Measurements from ENCODE around the gene ASIC1. TPM values are rescaled to one million over a fixed set of nuclear protein-coding genes. Genes with fewer than 3 reads are reported as not detected.
A peak's percentile ranks its signal among the peaks of the same experiment; 100 is the strongest.

Gene ASIC1
- total RNA-seq, 1 donor: 0.72 TPM

DNA sequence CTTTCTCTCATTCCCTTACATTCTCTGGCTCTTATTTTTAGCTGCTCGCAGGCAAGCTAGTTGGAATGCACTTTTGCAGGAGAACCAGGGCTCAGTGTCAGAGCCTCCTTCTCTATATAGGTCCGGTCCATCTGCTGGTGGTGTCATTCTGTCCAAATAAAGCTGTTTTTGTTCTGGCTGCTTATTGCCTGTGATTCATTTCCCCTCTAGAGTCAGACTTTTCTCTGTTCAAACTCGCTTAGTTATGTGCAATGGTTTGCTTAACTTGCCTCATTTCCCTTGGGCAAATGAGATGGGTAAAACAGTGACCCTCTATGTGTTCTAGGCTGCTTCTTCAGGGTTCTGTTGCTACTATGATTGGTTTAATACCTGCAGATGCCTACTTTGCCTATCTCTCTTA lies 30.6 kb downstream of the ASIC1 start:
- H3K4me3 ChIP-seq (ENCODE audit: insufficient read depth, low read length): no peak overlapping the region
- H3K27me3 ChIP-seq (ENCODE audit: insufficient read depth, low read length): no peaks in the 10 kb centered on the region
- peaks cover 26% of the 10 kb centered on the region for H3K4me1 ChIP-seq (ENCODE audit: insufficient read depth, low read length)
- H3K36me3 ChIP-seq (ENCODE audit: insufficient read depth, low read length): peaks cover 53% of the 10 kb centered on the region
- peak overlapping the region; percentile 47 for H3K4me2 ChIP-seq (ENCODE audit: insufficient read depth, low read length)
- TF ChIP-seq, protein P1, sequence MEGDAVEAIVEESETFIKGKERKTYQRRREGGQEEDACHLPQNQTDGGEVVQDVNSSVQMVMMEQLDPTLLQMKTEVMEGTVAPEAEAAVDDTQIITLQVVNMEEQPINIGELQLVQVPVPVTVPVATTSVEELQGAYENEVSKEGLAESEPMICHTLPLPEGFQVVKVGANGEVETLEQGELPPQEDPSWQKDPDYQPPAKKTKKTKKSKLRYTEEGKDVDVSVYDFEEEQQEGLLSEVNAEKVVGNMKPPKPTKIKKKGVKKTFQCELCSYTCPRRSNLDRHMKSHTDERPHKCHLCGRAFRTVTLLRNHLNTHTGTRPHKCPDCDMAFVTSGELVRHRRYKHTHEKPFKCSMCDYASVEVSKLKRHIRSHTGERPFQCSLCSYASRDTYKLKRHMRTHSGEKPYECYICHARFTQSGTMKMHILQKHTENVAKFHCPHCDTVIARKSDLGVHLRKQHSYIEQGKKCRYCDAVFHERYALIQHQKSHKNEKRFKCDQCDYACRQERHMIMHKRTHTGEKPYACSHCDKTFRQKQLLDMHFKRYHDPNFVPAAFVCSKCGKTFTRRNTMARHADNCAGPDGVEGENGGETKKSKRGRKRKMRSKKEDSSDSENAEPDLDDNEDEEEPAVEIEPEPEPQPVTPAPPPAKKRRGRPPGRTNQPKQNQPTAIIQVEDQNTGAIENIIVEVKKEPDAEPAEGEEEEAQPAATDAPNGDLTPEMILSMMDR (IDR thresholded peaks at IDR 0.05; ENCODE audit: extremely low read depth, low read depth, low read length): no peak
- peaks cover 13% of the 10 kb centered on the region for H4K20me1 ChIP-seq (ENCODE audit: insufficient read depth, low read length)
- peak overlapping the region; percentile 36 for H3K27ac ChIP-seq (ENCODE audit: low read depth, low read length)
- H3K9me3 ChIP-seq (ENCODE audit: low read depth, low read length): no peaks in the 10 kb centered on the region
- peak; percentile 95 for DNase-seq (ENCODE audit: insufficient read length, low spot score, missing footprints)
- H3K79me2 ChIP-seq (ENCODE audit: insufficient read depth, low read length): peaks cover 20% of the 10 kb centered on the region
- H2AFZ ChIP-seq (ENCODE audit: low read length): no peak overlapping the region

DNA sequence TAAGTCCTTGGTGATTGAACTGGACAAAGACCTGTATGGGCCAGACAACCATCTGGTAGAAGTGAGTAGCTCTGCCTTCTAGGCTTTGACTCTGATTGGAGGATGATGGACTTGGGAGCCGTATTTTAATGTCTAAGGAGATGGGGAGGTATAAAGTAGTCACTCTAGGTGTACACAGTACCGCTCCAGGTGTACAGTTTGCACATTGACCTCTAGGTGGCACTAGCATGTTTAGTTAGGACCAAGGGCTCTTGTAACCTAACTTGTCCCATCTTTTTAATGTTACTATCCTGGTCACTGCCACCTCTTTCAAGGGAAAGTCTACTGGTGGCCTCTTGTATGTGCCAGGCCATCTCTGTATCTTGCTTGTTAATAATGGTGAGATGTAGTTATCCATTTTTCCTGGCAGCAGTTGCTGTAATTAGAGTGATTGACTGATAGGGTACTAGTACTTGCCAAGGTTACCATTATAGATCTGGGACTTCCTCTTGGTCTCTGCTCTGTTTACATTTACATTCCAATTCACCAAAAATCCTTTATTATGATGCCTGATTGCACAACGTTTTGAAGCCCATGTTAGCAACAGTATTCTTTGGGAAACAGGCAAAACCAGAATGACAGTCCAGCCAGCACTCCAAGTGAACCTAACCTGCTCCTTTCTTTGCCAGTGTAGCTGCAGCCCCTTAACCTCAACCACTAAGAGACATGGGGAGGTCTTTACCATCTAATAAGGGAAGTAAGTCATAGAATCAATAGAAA lies 31.4 kb downstream of the ASIC1 start:
- Histone ChIP-seq H3K27me3 (ENCODE audit: insufficient read depth, low read length) (no peaks in the 10 kb centered on the region), H4K20me1 (ENCODE audit: insufficient read depth, low read length) (peaks cover 13% of the 10 kb centered on the region), H3K4me2 (ENCODE audit: insufficient read depth, low read length) (peak overlapping the region; percentile 38), H3K36me3 (ENCODE audit: insufficient read depth, low read length) (peaks cover 57% of the 10 kb centered on the region), H3K9me3 (ENCODE audit: low read depth, low read length) (no peaks in the 10 kb centered on the region), H3K4me3 (ENCODE audit: insufficient read depth, low read length) (no peak overlapping the region), H3K4me1 (ENCODE audit: insufficient read depth, low read length) (peaks cover 26% of the 10 kb centered on the region), H3K27ac (ENCODE audit: low read depth, low read length) (peak overlapping the region; percentile 36), H3K79me2 (ENCODE audit: insufficient read depth, low read length) (peaks cover 20% of the 10 kb centered on the region), H2AFZ (ENCODE audit: low read length) (no peak overlapping the region)
- TF ChIP-seq, protein P1 (IDR thresholded peaks at IDR 0.05; ENCODE audit: extremely low read depth, low read depth, low read length): peak; percentile 75
- DNase-seq (ENCODE audit: insufficient read length, low spot score, missing footprints): no peak

DNA sequence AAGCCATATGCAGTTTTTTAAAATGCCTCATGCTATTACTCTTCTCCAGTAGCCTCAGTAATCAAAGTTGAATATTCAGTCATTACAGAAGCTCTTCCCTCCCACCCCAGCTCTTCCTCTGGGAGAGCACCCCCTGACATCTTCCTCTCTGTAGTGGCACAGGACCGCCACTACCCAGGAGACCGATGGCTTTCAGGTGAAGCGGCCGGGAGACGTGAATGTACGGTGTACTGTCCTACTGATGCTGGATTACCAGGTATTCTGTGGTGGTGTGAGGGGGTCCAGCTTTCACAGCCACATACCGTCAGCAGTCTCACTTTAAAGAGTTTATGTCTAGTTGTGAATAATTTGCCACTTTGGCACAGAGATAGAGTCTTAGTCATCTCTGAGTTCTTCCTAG lies 32.3 kb downstream of the ASIC1 start:
- Histone ChIP-seq H3K4me2 (ENCODE audit: insufficient read depth, low read length) (no peak overlapping the region), H3K79me2 (ENCODE audit: insufficient read depth, low read length) (peaks cover 15% of the 10 kb centered on the region), H2AFZ (ENCODE audit: low read length) (no peak overlapping the region), H3K27ac (ENCODE audit: low read depth, low read length) (no peak overlapping the region), H3K4me1 (ENCODE audit: insufficient read depth, low read length) (peaks cover 24% of the 10 kb centered on the region), H4K20me1 (ENCODE audit: insufficient read depth, low read length) (peaks cover 13% of the 10 kb centered on the region), H3K4me3 (ENCODE audit: insufficient read depth, low read length) (no peak overlapping the region), H3K36me3 (ENCODE audit: insufficient read depth, low read length) (peaks cover 67% of the 10 kb centered on the region), H3K27me3 (ENCODE audit: insufficient read depth, low read length) (no peaks in the 10 kb centered on the region), H3K9me3 (ENCODE audit: low read depth, low read length) (no peaks in the 10 kb centered on the region)
- DNase-seq (ENCODE audit: insufficient read length, low spot score, missing footprints): no peak
- TF ChIP-seq, protein P1 (IDR thresholded peaks at IDR 0.05; ENCODE audit: extremely low read depth, low read depth, low read length): no peak

DNA sequence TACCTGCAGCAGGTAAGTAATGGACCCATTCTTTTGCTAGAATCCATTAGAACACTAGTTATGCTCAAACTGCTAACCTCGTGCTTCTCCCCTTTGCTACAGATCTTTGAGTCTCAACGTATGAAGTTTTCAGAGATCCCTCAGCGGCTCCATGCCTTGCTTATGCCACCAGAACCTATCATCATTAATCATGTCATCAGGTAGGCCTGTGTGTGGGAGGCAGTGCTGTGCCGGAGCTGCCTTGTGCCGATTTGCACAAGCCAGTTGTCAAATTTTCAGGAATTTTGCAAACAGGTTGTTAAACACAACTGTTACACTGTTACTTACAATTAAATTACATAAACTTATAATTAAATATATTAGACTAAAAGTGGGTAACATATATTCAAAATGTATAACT lies 33.0 kb downstream of the ASIC1 start:
- Histone ChIP-seq H3K79me2 (ENCODE audit: insufficient read depth, low read length) (peaks cover 12% of the 10 kb centered on the region), H3K4me1 (ENCODE audit: insufficient read depth, low read length) (peaks cover 22% of the 10 kb centered on the region), H3K4me3 (ENCODE audit: insufficient read depth, low read length) (no peak overlapping the region), H3K9me3 (ENCODE audit: low read depth, low read length) (no peaks in the 10 kb centered on the region), H4K20me1 (ENCODE audit: insufficient read depth, low read length) (peaks cover 13% of the 10 kb centered on the region), H3K27me3 (ENCODE audit: insufficient read depth, low read length) (no peaks in the 10 kb centered on the region), H3K36me3 (ENCODE audit: insufficient read depth, low read length) (peaks cover 72% of the 10 kb centered on the region), H3K27ac (ENCODE audit: low read depth, low read length) (no peak overlapping the region), H2AFZ (ENCODE audit: low read length) (no peak overlapping the region), H3K4me2 (ENCODE audit: insufficient read depth, low read length) (no peak overlapping the region)
- TF ChIP-seq, protein P1 (IDR thresholded peaks at IDR 0.05; ENCODE audit: extremely low read depth, low read depth, low read length): no peak
- DNase-seq (ENCODE audit: insufficient read length, low spot score, missing footprints): no peak
